SIG-M5 treated with dmso at 0.1 percent for 504 hours (cell line): Measurements from ENCODE around the gene UNC50.
A peak's percentile ranks its signal among the peaks of the same experiment; 100 is the strongest.
"Not testable (repeated sequence)": the region's sequence is repeated elsewhere in the genome, so short reads cannot be mapped to it uniquely, and the experiment has no call there.

Experiments used
- DNase-seq: peaks from one replicate; lab custom pipeline; 2025; ENCODE audit not compliant: unreplicated experiment; lab: John Stamatoyannopoulos, UW

Gene UNC50

GRCh38 chr2:98576666-98577312 is 31.6 kb upstream of the UNC50 start:
- DNase-seq: no peak

GRCh38 chr2:98577313-98577712 is 31.1 kb upstream of the UNC50 start:
- no peak for DNase-seq

GRCh38 chr2:98578231-98578630 is 30.2 kb upstream of the UNC50 start:
- no peak for DNase-seq

GRCh38 chr2:98579926-98580325 is 28.5 kb upstream of the UNC50 start:
- no peak for DNase-seq

GRCh38 chr2:98580656-98581284 is 27.6 kb upstream of the UNC50 start:
- DNase-seq: no peak

GRCh38 chr2:98582523-98582922 is 25.9 kb upstream of the UNC50 start:
- no peak for DNase-seq

GRCh38 chr2:98583276-98583675 is 25.1 kb upstream of the UNC50 start:
- no peak for DNase-seq

- no peak for DNase-seq
These were observed 24.4 kb upstream of the UNC50 start for GRCh38 chr2:98583816-98584618.

GRCh38 chr2:98585386-98585785 is 23.0 kb upstream of the UNC50 start:
- no peak for DNase-seq

- DNase-seq: no peak
These were observed 21.7 kb upstream of the UNC50 start for GRCh38 chr2:98586551-98587140.

- DNase-seq: no peak
These were observed 19.4 kb upstream of the UNC50 start for GRCh38 chr2:98588880-98589431.

- no peak for DNase-seq
These were observed 18.9 kb upstream of the UNC50 start for GRCh38 chr2:98589489-98589888.

- DNase-seq: no peak
These were observed 15.8 kb upstream of the UNC50 start for GRCh38 chr2:98592565-98592964.

- not testable (repeated sequence) for DNase-seq
These were observed 13.7 kb upstream of the UNC50 start for GRCh38 chr2:98594665-98595064.

GRCh38 chr2:98598781-98599428 is 9.5 kb upstream of the UNC50 start:
- DNase-seq: peak; percentile 40

GRCh38 chr2:98601532-98602132 is 6.8 kb upstream of the UNC50 start:
- DNase-seq: peak; percentile 30

- no peak for DNase-seq
These were observed 3.8 kb upstream of the UNC50 start for GRCh38 chr2:98604547-98604946.

- no peak for DNase-seq
These were observed 3.3 kb upstream of the UNC50 start for GRCh38 chr2:98605076-98605475.

- DNase-seq: no peak
These were observed 2.0 kb upstream of the UNC50 start for GRCh38 chr2:98606431-98606830.

GRCh38 chr2:98607104-98607503 is 1.3 kb upstream of the UNC50 start:
- no peak for DNase-seq

- DNase-seq: peak; percentile 22
These were observed 661 bp upstream of the UNC50 start for GRCh38 chr2:98607741-98608115.
